Smooth muscle cell (in vitro differentiated cells): Measurements from ENCODE around the gene LNX1. TPM values are rescaled to one million over a fixed set of nuclear protein-coding genes. Genes with fewer than 3 reads are reported as not detected.

Experiments used
- DNase-seq: peaks from one replicate; lab custom pipeline; 2025; ENCODE audit not compliant: unreplicated experiment; lab: John Stamatoyannopoulos, UW
- H2AFZ ChIP-seq: fragments of 200-600 bp; sonication (generic); 2 replicates; pipeline ENCODE4 v1.6.0; 2016; ENCODE audit warnings: antibody characterized with exemption, low read depth, mild to moderate bottlenecking
- H3F3A ChIP-seq: fragments of 200-600 bp; sonication (generic); 2 replicates; pipeline ENCODE4 v1.6.0; 2017; ENCODE audit warnings: antibody characterized with exemption, low read depth
- H3K27ac ChIP-seq: fragments of 200-600 bp; sonication (generic); 2 replicates; pipeline ENCODE4 v1.5.1; 2016; ENCODE audit warnings: low read depth, mild to moderate bottlenecking
- H3K27me3 ChIP-seq: fragments of 200-600 bp; sonication (generic); 2 replicates; pipeline ENCODE4 v1.6.1; 2016; ENCODE audit warnings: low read depth, mild to moderate bottlenecking
- H3K36me3 ChIP-seq: fragments of 200-600 bp; sonication (generic); 2 replicates; pipeline ENCODE4 v1.5.1; 2016; ENCODE audit warnings: low read depth
- H3K4me1 ChIP-seq: fragments of 200-600 bp; sonication (generic); 2 replicates; pipeline ENCODE4 v1.5.1; 2016; ENCODE audit warnings: low read depth
- H3K4me2 ChIP-seq: fragments of 200-600 bp; sonication (generic); 2 replicates; pipeline ENCODE4 v1.6.0; 2016; ENCODE audit warnings: mild to moderate bottlenecking
- H3K4me3 ChIP-seq: fragments of 200-600 bp; sonication (generic); 2 replicates; pipeline ENCODE4 v1.5.1; 2016; ENCODE audit warnings: mild to moderate bottlenecking
- H3K79me2 ChIP-seq: fragments of 200-600 bp; sonication (generic); 2 replicates; pipeline ENCODE4 v1.6.0; 2016; ENCODE audit warnings: low read depth, mild to moderate bottlenecking
- H3K9ac ChIP-seq: fragments of 200-600 bp; sonication (generic); 2 replicates; pipeline ENCODE4 v1.6.0; 2016; ENCODE audit warnings: low read depth
- H3K9me3 ChIP-seq: fragments of 200-600 bp; sonication (generic); replicated peaks from 2 replicates; pipeline ENCODE4 v1.5.1; 2016; ENCODE audit warnings: low read depth
- H4K20me1 ChIP-seq: fragments of 200-600 bp; sonication (generic); 2 replicates; pipeline ENCODE4 v1.6.0; 2016; ENCODE audit warnings: low read depth
- WGBS: methylation state at CpG from one replicate; pipeline ENCODE4 v1.1.7; 2016; ENCODE audit warnings: low lambda C conversion rate; 5-methylcytosine and 5-hydroxymethylcytosine counted together
- polyA plus RNA-seq: library from polyadenylated mRNA; unstranded; fragments of >200 nt; fragmentation: Nextera tagmentation; extraction: Ambion mirVana; gene quantifications from 2 replicates; pipeline ENCODE4 v1.2.1, GENCODE V29; 2016
- total RNA-seq: library from RNA; depleted of rRNA; stranded (reverse); fragments of >200 nt; gene quantifications from 2 replicates; pipeline ENCODE4 v1.2.3, GENCODE V29; 2014
- TF ChIP-seq, protein P1 (sequence below): fragments of 200-600 bp; sonication (generic); IDR thresholded peaks from 2 replicates; pipeline ENCODE4 v1.5.1; 2017; ENCODE audit warnings: borderline replicate concordance, mild to moderate bottlenecking, antibody characterized with exemption; ENCODE audit not compliant: insufficient read depth, poor library complexity, severe bottlenecking

LNX1 gene
- total and polyA plus RNA-seq, 2 experiments from 2014 or later, result 2.3 to 4.3 TPM

DNA sequence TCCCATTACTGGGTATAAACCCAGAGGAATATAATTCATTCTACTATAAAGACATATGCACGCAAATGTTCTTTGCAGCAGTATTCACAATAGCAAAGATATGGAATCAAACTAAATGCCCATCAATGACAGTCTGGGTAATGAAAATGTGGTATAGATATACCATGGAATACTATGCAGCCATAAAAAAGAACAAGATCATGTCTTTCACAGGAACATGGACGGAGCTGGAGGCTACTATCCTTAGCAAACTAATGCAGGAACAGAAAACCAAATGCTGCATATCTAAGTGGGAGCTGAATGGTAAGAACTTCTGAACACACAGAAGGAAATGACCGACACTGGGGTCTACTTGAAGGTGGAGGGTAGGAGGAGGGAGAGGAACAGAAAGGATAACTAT lies 42.6 kb downstream of the LNX1 start:
- no peak overlapping the region for H2AFZ ChIP-seq
- no peaks in the 10 kb centered on the region for H3K9me3 ChIP-seq
- no peak overlapping the region for H3K9ac ChIP-seq
- no peaks in the 10 kb centered on the region for H3K27me3 ChIP-seq
- WGBS, result 97% methylated on average over 3 of the region's 3 CpGs
- TF ChIP-seq, protein P1, sequence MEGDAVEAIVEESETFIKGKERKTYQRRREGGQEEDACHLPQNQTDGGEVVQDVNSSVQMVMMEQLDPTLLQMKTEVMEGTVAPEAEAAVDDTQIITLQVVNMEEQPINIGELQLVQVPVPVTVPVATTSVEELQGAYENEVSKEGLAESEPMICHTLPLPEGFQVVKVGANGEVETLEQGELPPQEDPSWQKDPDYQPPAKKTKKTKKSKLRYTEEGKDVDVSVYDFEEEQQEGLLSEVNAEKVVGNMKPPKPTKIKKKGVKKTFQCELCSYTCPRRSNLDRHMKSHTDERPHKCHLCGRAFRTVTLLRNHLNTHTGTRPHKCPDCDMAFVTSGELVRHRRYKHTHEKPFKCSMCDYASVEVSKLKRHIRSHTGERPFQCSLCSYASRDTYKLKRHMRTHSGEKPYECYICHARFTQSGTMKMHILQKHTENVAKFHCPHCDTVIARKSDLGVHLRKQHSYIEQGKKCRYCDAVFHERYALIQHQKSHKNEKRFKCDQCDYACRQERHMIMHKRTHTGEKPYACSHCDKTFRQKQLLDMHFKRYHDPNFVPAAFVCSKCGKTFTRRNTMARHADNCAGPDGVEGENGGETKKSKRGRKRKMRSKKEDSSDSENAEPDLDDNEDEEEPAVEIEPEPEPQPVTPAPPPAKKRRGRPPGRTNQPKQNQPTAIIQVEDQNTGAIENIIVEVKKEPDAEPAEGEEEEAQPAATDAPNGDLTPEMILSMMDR, result no peak
- H3K79me2 ChIP-seq, result no peaks in the 10 kb centered on the region
- H3K36me3 ChIP-seq, result no peaks in the 10 kb centered on the region
- H3K4me1 ChIP-seq, result no peaks in the 10 kb centered on the region
- no peak overlapping the region for H3K4me2 ChIP-seq
- H3K4me3 ChIP-seq, result no peak overlapping the region
- no peaks in the 10 kb centered on the region for H3F3A ChIP-seq
- no peaks in the 10 kb centered on the region for H4K20me1 ChIP-seq
- H3K27ac ChIP-seq, result no peak overlapping the region
- DNase-seq, result no peak

DNA sequence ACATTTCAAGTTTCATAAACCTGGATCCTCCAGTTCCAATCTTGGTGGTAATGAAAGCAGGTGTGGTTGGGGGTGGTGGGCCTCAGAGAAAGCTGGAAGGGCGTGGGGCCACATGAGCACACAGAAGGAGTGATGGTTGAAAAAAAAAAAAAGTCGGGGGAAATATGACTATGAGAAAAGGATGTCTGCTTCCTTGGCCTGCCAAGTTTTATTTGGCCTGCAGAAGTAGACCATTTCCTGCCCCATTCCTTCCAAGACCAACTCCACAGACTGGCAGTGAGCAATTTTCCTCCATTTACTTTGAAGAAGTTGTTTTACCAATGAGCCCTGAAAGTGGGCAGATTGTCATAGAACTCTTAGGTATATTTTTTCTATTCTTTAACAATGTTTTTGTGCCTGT lies 43.3 kb downstream of the LNX1 start:
- no peak overlapping the region for H3K9ac ChIP-seq
- DNase-seq, result no peak

DNA sequence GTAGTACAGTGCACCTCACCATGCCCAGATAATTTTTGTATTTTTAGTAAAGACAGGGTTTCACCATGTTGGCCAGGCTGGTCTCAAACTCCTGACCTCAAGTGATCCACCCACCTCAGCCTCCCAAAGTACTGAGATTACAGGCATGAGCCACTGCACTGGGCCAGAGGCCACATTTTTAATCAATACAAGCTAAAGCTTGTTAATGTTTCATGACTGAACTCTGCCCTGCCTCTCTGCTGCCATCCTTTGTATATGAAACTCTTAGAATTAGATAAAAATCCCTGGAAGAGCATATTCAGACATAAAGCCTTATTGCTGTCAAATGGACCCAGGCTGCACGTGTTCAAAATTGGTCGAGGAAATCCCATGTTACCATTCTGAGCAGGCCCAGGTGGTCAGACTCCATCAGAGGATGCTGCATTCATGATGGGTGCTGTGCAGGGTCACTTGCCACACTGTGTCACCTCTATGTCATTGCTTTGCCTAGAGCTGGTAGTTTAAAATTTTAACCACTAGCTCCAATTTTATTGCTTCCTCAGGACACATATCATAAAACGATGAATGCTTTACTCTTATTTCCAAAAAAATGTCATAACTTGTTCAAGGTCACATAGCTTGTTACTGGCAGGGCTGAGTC lies 45.2 kb downstream of the LNX1 start:
- TF ChIP-seq, protein P1, result no peak
- no peak for DNase-seq
- 84% methylated on average over 3 of the region's 3 CpGs for WGBS

More for the DNA sequence above, 43.3 kb downstream of the LNX1 start:
- Histone ChIP-seq H3K4me1 (no peaks in the 10 kb centered on the region), H4K20me1 (no peaks in the 10 kb centered on the region), H2AFZ (no peak overlapping the region), H3F3A (no peaks in the 10 kb centered on the region), H3K27me3 (no peaks in the 10 kb centered on the region), H3K27ac (no peak overlapping the region), H3K9me3 (no peaks in the 10 kb centered on the region), H3K4me2 (no peak overlapping the region), H3K79me2 (no peaks in the 10 kb centered on the region), H3K4me3 (no peak overlapping the region), H3K36me3 (no peaks in the 10 kb centered on the region)
- TF ChIP-seq, protein P1, result no peak
- WGBS, result 90% methylated on average over 2 of the region's 2 CpGs

DNA sequence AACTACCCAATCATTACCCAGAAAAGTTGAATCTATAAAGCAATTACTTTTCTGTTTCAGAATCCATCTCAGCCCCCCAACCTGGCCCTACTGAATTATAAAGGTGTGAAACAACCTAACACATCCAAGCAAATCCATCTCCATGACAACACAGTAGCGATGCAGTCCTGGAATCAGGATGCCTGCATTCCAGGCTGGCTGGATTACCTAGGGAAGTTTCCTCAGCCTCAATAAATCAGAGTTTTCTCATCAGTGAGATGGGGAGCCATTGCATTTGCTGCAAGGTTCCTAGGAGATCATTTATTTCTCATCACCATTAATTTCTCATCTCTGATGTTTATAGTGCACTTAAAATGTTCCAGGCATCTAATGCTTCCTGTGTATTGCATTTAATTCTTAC lies 46.0 kb downstream of the LNX1 start:
- Histone ChIP-seq H3K27ac (no peak overlapping the region), H3K36me3 (no peaks in the 10 kb centered on the region), H2AFZ (no peak overlapping the region), H3F3A (peaks cover 7% of the 10 kb centered on the region), H3K9ac (no peak overlapping the region), H3K27me3 (no peaks in the 10 kb centered on the region), H4K20me1 (no peaks in the 10 kb centered on the region), H3K4me1 (peaks cover 9% of the 10 kb centered on the region), H3K79me2 (no peaks in the 10 kb centered on the region), H3K9me3 (no peaks in the 10 kb centered on the region), H3K4me3 (no peak overlapping the region), H3K4me2 (no peak overlapping the region)
- TF ChIP-seq, protein P1, result no peak
- DNase-seq, result no peak
- WGBS, result 78% methylated on average over 1 of the region's 1 CpG

More for the DNA sequence above, 45.2 kb downstream of the LNX1 start:
- Histone ChIP-seq H3K4me1 (peaks cover 8% of the 10 kb centered on the region), H2AFZ (no peak overlapping the region), H3F3A (peaks cover 7% of the 10 kb centered on the region), H3K36me3 (no peaks in the 10 kb centered on the region), H3K4me2 (no peak overlapping the region), H3K9ac (no peak overlapping the region), H3K27me3 (no peaks in the 10 kb centered on the region), H4K20me1 (no peaks in the 10 kb centered on the region), H3K4me3 (no peak overlapping the region), H3K9me3 (no peaks in the 10 kb centered on the region), H3K27ac (no peak overlapping the region), H3K79me2 (no peaks in the 10 kb centered on the region)
